BLaER1 (cell line): ENCODE data around the gene TEKT3.

Experiments used
- H3K27ac ChIP-seq: shearing (Covaris generic); formaldehyde crosslinking; 2 replicates; pipeline ENCODE4 v1.8.1; 2022
- H3K27me3 ChIP-seq: shearing (Covaris generic); formaldehyde crosslinking; 2 replicates; pipeline ENCODE4 v1.8.1; 2022
- H3K36me3 ChIP-seq: shearing (Covaris generic); formaldehyde crosslinking; 2 replicates; pipeline ENCODE4 v1.8.1; 2022
- H3K4me1 ChIP-seq: shearing (Covaris generic); formaldehyde crosslinking; 2 replicates; pipeline ENCODE4 v1.8.1; 2022
- H3K4me2 ChIP-seq: shearing (Covaris generic); formaldehyde crosslinking; 2 replicates; pipeline ENCODE4 v1.8.1; 2022
- H3K4me3 ChIP-seq: shearing (Covaris generic); formaldehyde crosslinking; 2 replicates; pipeline ENCODE4 v1.8.1; 2022
- H3K9ac ChIP-seq: shearing (Covaris generic); formaldehyde crosslinking; 2 replicates; pipeline ENCODE4 v1.8.1; 2022
- H3K9me3 ChIP-seq: shearing (Covaris generic); formaldehyde crosslinking; 2 replicates; pipeline ENCODE4 v1.8.1; 2022
- H4K20me1 ChIP-seq: shearing (Covaris generic); formaldehyde crosslinking; 2 replicates; pipeline ENCODE4 v1.8.1; 2022
- Cebpa-rat ChIP-seq: shearing (Covaris generic); IDR thresholded peaks from 2 replicates; pipeline ENCODE4 v1.8.1; 2022

TEKT3 gene

GRCh38 chr17:15262291-15263205, 78.8 kb downstream of the TEKT3 start:
- Histone ChIP-seq H3K9ac (no peak overlapping the region), H3K4me3 (no peak overlapping the region), H3K9me3 (no peaks in the 10 kb centered on the region), H3K4me1 (peaks cover 20% of the 10 kb centered on the region), H3K36me3 (no peaks in the 10 kb centered on the region), H3K27me3 (peaks cover 40% of the 10 kb centered on the region), H3K4me2 (no peak overlapping the region), H4K20me1 (no peaks in the 10 kb centered on the region), H3K27ac (no peak overlapping the region)
- TF ChIP-seq Cebpa-rat = no peak

- no peak for TF ChIP-seq Cebpa-rat
- Histone ChIP-seq H3K9me3 (no peaks in the 10 kb centered on the region), H3K36me3 (no peaks in the 10 kb centered on the region), H3K4me3 (no peak overlapping the region), H4K20me1 (no peaks in the 10 kb centered on the region), H3K27ac (no peak overlapping the region), H3K27me3 (peaks cover 40% of the 10 kb centered on the region), H3K4me1 (peaks cover 27% of the 10 kb centered on the region), H3K4me2 (peak overlapping the region; percentile 89; the same call in 1 of the 2 replicates), H3K9ac (no peak overlapping the region)
Observed at GRCh38 chr17:15261802-15262290, 79.6 kb downstream of the TEKT3 start.

- Histone ChIP-seq H3K4me1 (peaks cover 32% of the 10 kb centered on the region), H3K9me3 (no peaks in the 10 kb centered on the region), H3K4me2 (peak overlapping the region; percentile 89), H3K9ac (0 out of 2 replicates have a peak overlapping the region, but pooled peaks have one; percentile 62), H4K20me1 (no peaks in the 10 kb centered on the region), H3K4me3 (peak overlapping the region; percentile 69), H3K36me3 (no peaks in the 10 kb centered on the region), H3K27me3 (peaks cover 40% of the 10 kb centered on the region), H3K27ac (no peak overlapping the region)
- TF ChIP-seq Cebpa-rat = no peak
Observed at GRCh38 chr17:15261258-15261801, 80.1 kb downstream of the TEKT3 start.

- H3K36me3 ChIP-seq = no peaks in the 10 kb centered on the region
- TF ChIP-seq Cebpa-rat = no peak
- H3K9ac ChIP-seq = peak overlapping the region; percentile 62
- peak overlapping the region; percentile 69 for H3K4me3 ChIP-seq
- H3K27ac ChIP-seq = no peak overlapping the region
- no peaks in the 10 kb centered on the region for H3K9me3 ChIP-seq
- H3K4me2 ChIP-seq = peak overlapping the region; percentile 89
- H3K4me1 ChIP-seq = peaks cover 37% of the 10 kb centered on the region
- peaks cover 40% of the 10 kb centered on the region for H3K27me3 ChIP-seq
- no peaks in the 10 kb centered on the region for H4K20me1 ChIP-seq
Observed at GRCh38 chr17:15260376-15261257, 80.8 kb downstream of the TEKT3 start.

GRCh38 chr17:15257796-15258512, 83.4 kb downstream of the TEKT3 start:
- no peaks in the 10 kb centered on the region for H3K36me3 ChIP-seq
- H3K4me2 ChIP-seq = peak overlapping the region; percentile 61
- no peak overlapping the region for H3K27ac ChIP-seq
- no peak for TF ChIP-seq Cebpa-rat
- H4K20me1 ChIP-seq = no peaks in the 10 kb centered on the region
- peaks cover 25% of the 10 kb centered on the region for H3K27me3 ChIP-seq
- no peaks in the 10 kb centered on the region for H3K9me3 ChIP-seq
- H3K4me1 ChIP-seq = peaks cover 37% of the 10 kb centered on the region
- H3K4me3 ChIP-seq = no peak overlapping the region
- H3K9ac ChIP-seq = no peak overlapping the region

GRCh38 chr17:15257258-15257788, 84.1 kb downstream of the TEKT3 start:
- Histone ChIP-seq H3K4me3 (no peak overlapping the region), H3K36me3 (no peaks in the 10 kb centered on the region), H3K9me3 (no peaks in the 10 kb centered on the region), H3K4me1 (peaks cover 37% of the 10 kb centered on the region), H3K4me2 (peak overlapping the region; percentile 61), H3K27ac (no peak overlapping the region), H4K20me1 (no peaks in the 10 kb centered on the region), H3K9ac (no peak overlapping the region), H3K27me3 (peaks cover 19% of the 10 kb centered on the region)
- no peak for TF ChIP-seq Cebpa-rat

GRCh38 chr17:15256689-15257088, 84.7 kb downstream of the TEKT3 start:
- peaks cover 37% of the 10 kb centered on the region for H3K4me1 ChIP-seq
- no peaks in the 10 kb centered on the region for H4K20me1 ChIP-seq
- no peak for TF ChIP-seq Cebpa-rat
- H3K9me3 ChIP-seq = no peaks in the 10 kb centered on the region
- no peak overlapping the region for H3K9ac ChIP-seq
- H3K27me3 ChIP-seq = peaks cover 13% of the 10 kb centered on the region
- peak overlapping the region; percentile 61 for H3K4me2 ChIP-seq
- no peak overlapping the region for H3K27ac ChIP-seq
- no peak overlapping the region for H3K4me3 ChIP-seq
- no peaks in the 10 kb centered on the region for H3K36me3 ChIP-seq

- H3K27me3 ChIP-seq = peaks cover 4% of the 10 kb centered on the region
- H3K9ac ChIP-seq = no peak overlapping the region
- H3K4me2 ChIP-seq = no peak overlapping the region
- H4K20me1 ChIP-seq = no peaks in the 10 kb centered on the region
- H3K27ac ChIP-seq = no peak overlapping the region
- no peaks in the 10 kb centered on the region for H3K9me3 ChIP-seq
- no peak overlapping the region for H3K4me3 ChIP-seq
- H3K4me1 ChIP-seq = peaks cover 29% of the 10 kb centered on the region
- TF ChIP-seq Cebpa-rat = no peak
- H3K36me3 ChIP-seq = no peaks in the 10 kb centered on the region
Observed at GRCh38 chr17:15255713-15256454, 85.5 kb downstream of the TEKT3 start.
